ENCODE data around the gene SEC16A.
"Not testable (repeated sequence)": the region's sequence is repeated elsewhere in the genome, so short reads cannot be mapped to it uniquely, and the experiment has no call there.

Gene SEC16A

GRCh38 chr9:136418182-136419091 is 64.4 kb downstream of the SEC16A start:
- DNase-seq = no peak

GRCh38 chr9:136416914-136417313 is 65.9 kb downstream of the SEC16A start:
- no peak for DNase-seq

GRCh38 chr9:136416427-136416826 is 66.4 kb downstream of the SEC16A start:
- no peak for DNase-seq

- DNase-seq = no peak
These were observed 69.9 kb downstream of the SEC16A start for GRCh38 chr9:136412962-136413361.

GRCh38 chr9:136411378-136411777 is 71.5 kb downstream of the SEC16A start:
- DNase-seq = no peak

GRCh38 chr9:136410500-136411287 is 72.1 kb downstream of the SEC16A start, which contains the start of the genes ENTR1 and PMPCA:
ENTR1 (minus strand) TSS chr9:136410614; CDS start chr9:136410397, 217 bp downstream.
PMPCA (plus strand) TSS chr9:136410658; CDS start chr9:136410669, 11 bp downstream.
- DNase-seq = peak; percentile 89

GRCh38 chr9:136409557-136410455 is 73.0 kb downstream of the SEC16A start:
- DNase-seq = peak in 1 of 2 donors; percentile 14

GRCh38 chr9:136407911-136408310 is 74.9 kb downstream of the SEC16A start:
- no peak for DNase-seq

- not testable (repeated sequence) for DNase-seq
These were observed 75.8 kb downstream of the SEC16A start for GRCh38 chr9:136407061-136407460.

- DNase-seq = not testable (repeated sequence)
These were observed 76.9 kb downstream of the SEC16A start for GRCh38 chr9:136405904-136406303.

- DNase-seq = no peak
These were observed 77.4 kb downstream of the SEC16A start for GRCh38 chr9:136405481-136405880.

GRCh38 chr9:136404801-136405136 is 78.1 kb downstream of the SEC16A start:
- DNase-seq = no peak

GRCh38 chr9:136403915-136404800 is 78.7 kb downstream of the SEC16A start:
- no peak for DNase-seq

GRCh38 chr9:136403538-136403914 is 79.3 kb downstream of the SEC16A start:
- DNase-seq = no peak

- DNase-seq = no peak
These were observed 80.8 kb downstream of the SEC16A start for GRCh38 chr9:136402067-136402466.

GRCh38 chr9:136401173-136401922 is 81.5 kb downstream of the SEC16A start:
- DNase-seq = no peak

- peak; percentile 50 to 64 for DNase-seq
These were observed 82.6 kb downstream of the SEC16A start, which contains the start of gene SNAPC4 for GRCh38 chr9:136400038-136400834. SNAPC4 (minus strand) TSS chr9:136400170; CDS start chr9:136398428, 1,742 bp downstream.

- DNase-seq = peak in 1 of 2 donors; percentile 25
These were observed 83.4 kb downstream of the SEC16A start for GRCh38 chr9:136399176-136400037.

- no peak for DNase-seq
These were observed 84.6 kb downstream of the SEC16A start for GRCh38 chr9:136398286-136398685.

Data from bone marrow (tissue), 2 donors.